Keratinocyte (primary cell): ENCODE results near the gene MIEN1. TPM values are rescaled to one million over a fixed set of nuclear protein-coding genes. Genes with fewer than 3 reads are reported as not detected.
"Not testable (repeated sequence)": the region's sequence is repeated elsewhere in the genome, so short reads cannot be mapped to it uniquely, and the experiment has no call there.

Experiments used
- DNase-seq: peaks from one replicate; pipeline ENCODE4 v3.0.0-alpha.2; 2011; ENCODE audit warnings: low read depth, missing footprints, low spot score
- FAIRE-seq: peaks from 2 replicates; lab custom pipeline; 2011; peaks lifted over from hg19 to GRCh38; lab: Jason Lieb, UNC
- H2AFZ ChIP-seq: 2 replicates; pipeline ENCODE4 v1.6.0; 2012; ENCODE audit warnings: low read length, control low read depth, inconsistent platforms; ENCODE audit not compliant: control insufficient read depth
- H3K27ac ChIP-seq: 2 replicates; pipeline ENCODE4 v1.5.1; 2011; ENCODE audit warnings: low read length; ENCODE audit not compliant: control insufficient read depth, insufficient read depth
- H3K27me3 ChIP-seq: 3 replicates; pipeline ENCODE4 v1.6.0; 2011; ENCODE audit warnings: low read length; ENCODE audit not compliant: control insufficient read depth, insufficient read depth; ENCODE audit errors: extremely low read depth
- H3K36me3 ChIP-seq, 2 experiments: 2 replicates in 1 of 2; 3 replicates in 1 of 2; pipeline ENCODE4 v1.5.1; 2011; ENCODE audit warnings: low read length in 2 of 2, mild to moderate bottlenecking in 1 of 2; ENCODE audit not compliant: control insufficient read depth in 2 of 2, insufficient read depth in 2 of 2; ENCODE audit errors: extremely low read depth in 1 of 2
- H3K4me1 ChIP-seq: 3 replicates; pipeline ENCODE4 v1.5.1; 2011; ENCODE audit warnings: low read length; ENCODE audit not compliant: control insufficient read depth, insufficient read depth; ENCODE audit errors: extremely low read depth
- H3K4me2 ChIP-seq: 3 replicates; pipeline ENCODE4 v1.6.0; 2011; ENCODE audit warnings: low read depth, low read length; ENCODE audit not compliant: control insufficient read depth, insufficient read depth; ENCODE audit errors: extremely low read depth
- H3K4me3 ChIP-seq, 3 experiments: fragments of 200-600 bp in 1 of 3; sonication (generic) in 1 of 3; 2 replicates in 2 of 3; 3 replicates in 1 of 3; pipeline ENCODE4 v1.5.1; 2011 to 2016; ENCODE audit warnings: low read length in 3 of 3, mild to moderate bottlenecking in 3 of 3, control low read depth in 2 of 3, inconsistent platforms in 1 of 3, low read depth in 1 of 3, mixed read lengths in 1 of 3, mixed run types in 1 of 3, moderate library complexity in 1 of 3; ENCODE audit not compliant: control insufficient read depth in 2 of 3, insufficient read depth in 2 of 3; ENCODE audit errors: extremely low read depth in 1 of 3
- H3K79me2 ChIP-seq: 2 replicates; pipeline ENCODE4 v1.6.0; 2012; ENCODE audit warnings: low read length; ENCODE audit not compliant: control insufficient read depth, insufficient read depth
- H3K9ac ChIP-seq: 3 replicates; pipeline ENCODE4 v1.6.0; 2011; ENCODE audit warnings: low read length; ENCODE audit not compliant: control insufficient read depth, insufficient read depth; ENCODE audit errors: extremely low read depth
- H3K9me1 ChIP-seq: 3 replicates; pipeline ENCODE4 v1.6.0; 2011; ENCODE audit warnings: low read length; ENCODE audit not compliant: control insufficient read depth, insufficient read depth; ENCODE audit errors: extremely low read depth
- H3K9me3 ChIP-seq: 2 replicates; pipeline ENCODE4 v1.5.1; 2012; ENCODE audit warnings: low read depth, low read length; ENCODE audit not compliant: control insufficient read depth
- H4K20me1 ChIP-seq: 3 replicates; pipeline ENCODE4 v1.6.0; 2011; ENCODE audit warnings: low read length; ENCODE audit not compliant: control insufficient read depth, insufficient read depth; ENCODE audit errors: extremely low read depth
- CTCF ChIP-seq, 3 experiments: IDR thresholded peaks in 1 of 3; conservative IDR thresholded peaks in 1 of 3; optimal IDR thresholded peaks in 1 of 3; 2 replicates in 2 of 3; 3 replicates in 1 of 3; pipeline versions ENCODE3 to v1.5.1; 2011; ENCODE audit warnings: low read length in 3 of 3, mild to moderate bottlenecking in 3 of 3, moderate library complexity in 2 of 3, control low read depth in 1 of 3, inconsistent platforms in 1 of 3; ENCODE audit not compliant: insufficient read depth in 2 of 3; ENCODE audit errors: extremely low read depth in 1 of 3
- EZH2 ChIP-seq: IDR thresholded peaks from one replicate; pipeline ENCODE4 v1.6.1; 2012; ENCODE audit warnings: inconsistent platforms, mild to moderate bottlenecking, low read length, moderate library complexity
- dilution Hi-C: fragments of 300-500 bp; cut with MboI; formaldehyde crosslinking; loops from one replicate; pipeline ENCODE4 v1.7.0; 2020; ENCODE audit warnings: low sequenced_read_pairs; ENCODE audit not compliant: extremely low pct_ligation_motif_present
- polyA plus RNA-seq, 5 experiments: library from polyadenylated mRNA; depleted of rRNA in 3 of 5; stranded (reverse) in 3 of 5; stranded (forward) in 1 of 5; unstranded in 1 of 5; fragments of >200 nt; gene quantifications; 1 replicate in 1 of 5; 2 replicates in 3 of 5; 3 replicates in 1 of 5; pipeline versions ENCODE4 v1.2.1 to v1.2.3, GENCODE V29; 2011 to 2012; ENCODE audit warnings: missing spikeins in 2 of 5, low read depth in 1 of 5, low replicate concordance in 1 of 5

Gene MIEN1
- polyA plus RNA-seq, 1 donor (not counting 4 experiments of a cell fraction or from before 2014, with no cell fraction given) = 38.4 TPM

- no peak for FAIRE-seq
- Histone ChIP-seq H3K4me3 (no peak overlapping the region), H3K36me3 (peaks cover 19 to 25% of the 10 kb centered on the region in 2 experiments), H3K27ac (no peak overlapping the region), H4K20me1 (no peaks in the 10 kb centered on the region), H3K9me3 (no peaks in the 10 kb centered on the region), H2AFZ (no peak overlapping the region), H3K4me1 (peaks cover 12% of the 10 kb centered on the region), H3K9me1 (peaks cover 2% of the 10 kb centered on the region), H3K79me2 (peaks cover 4% of the 10 kb centered on the region), H3K9ac (no peak overlapping the region), H3K27me3 (no peaks in the 10 kb centered on the region), H3K4me2 (no peak overlapping the region)
- no peak for TF ChIP-seq CTCF (optimal IDR thresholded peaks at IDR 0.05 in 1 of 3, IDR thresholded peaks at IDR 0.05 in 1 of 3, conservative IDR thresholded peaks at IDR 0.05 in 1 of 3; ENCODE audit: extremely low read depth in 1 of 3, insufficient read depth in 2 of 3, low read length in 3 of 3)
- no peak for TF ChIP-seq EZH2
- no peak for DNase-seq
- dilution Hi-C loops = no loop called here
These were observed 3.7 kb downstream of the MIEN1 start for GRCh38 chr17:39726617-39727016.

GRCh38 chr17:39725923-39726322 is 4.4 kb downstream of the MIEN1 start:
- H3K9me1 ChIP-seq, H3K4me2 ChIP-seq, H3K27ac ChIP-seq, H3K27me3 ChIP-seq, H3K9me3 ChIP-seq, DNase-seq, H2AFZ ChIP-seq, H3K9ac ChIP-seq, dilution Hi-C loops, H4K20me1 ChIP-seq, H3K79me2 ChIP-seq, FAIRE-seq, H3K4me3 ChIP-seq: not testable (repeated sequence)
- peaks cover 12% of the 10 kb centered on the region for H3K4me1 ChIP-seq
- peaks cover 19 to 25% of the 10 kb centered on the region in 2 experiments for H3K36me3 ChIP-seq

GRCh38 chr17:39724731-39725130 is 5.6 kb downstream of the MIEN1 start:
- Histone ChIP-seq H3K9me1 (peaks cover 2% of the 10 kb centered on the region), H3K79me2 (peaks cover under 1% of the 10 kb centered on the region), H3K4me3 (no peak overlapping the region), H3K36me3 (peaks cover 19 to 25% of the 10 kb centered on the region in 2 experiments), H3K27me3 (no peaks in the 10 kb centered on the region), H3K27ac (no peak overlapping the region), H4K20me1 (no peaks in the 10 kb centered on the region), H3K9ac (no peak overlapping the region), H3K4me2 (no peak overlapping the region), H3K9me3 (no peaks in the 10 kb centered on the region), H3K4me1 (peaks cover 9% of the 10 kb centered on the region), H2AFZ (no peak overlapping the region)
- no peak for DNase-seq
- dilution Hi-C loops = no loop called here
- TF ChIP-seq CTCF (optimal IDR thresholded peaks at IDR 0.05 in 1 of 3, IDR thresholded peaks at IDR 0.05 in 1 of 3, conservative IDR thresholded peaks at IDR 0.05 in 1 of 3; ENCODE audit: extremely low read depth in 1 of 3, insufficient read depth in 2 of 3, low read length in 3 of 3) (no peak), EZH2 (no peak)
- no peak for FAIRE-seq
